Liver (tissue), 9 donors: ENCODE results near the gene POLN. TPM values are rescaled to one million over a fixed set of nuclear protein-coding genes. Genes with fewer than 3 reads are reported as not detected.

Experiments used
- DNase-seq: peaks from one replicate; pipeline ENCODE4 v3.0.0-alpha.2; 2017; ENCODE audit warnings: low spot score
- H3K27ac ChIP-seq, 2 donors: one replicate each; pipeline ENCODE4 v1.7.0; 2013; ENCODE audit warnings: inconsistent platforms in 2 of 2, low read length in 2 of 2, control low read depth in 1 of 2, low read depth in 1 of 2, mild to moderate bottlenecking in 1 of 2
- H3K27me3 ChIP-seq, 4 donors: one replicate each; pipeline versions ENCODE4 v1.6.1 to v1.7.0; 2013; ENCODE audit warnings: low read length in 3 of 4, inconsistent platforms in 1 of 4, mild to moderate bottlenecking in 1 of 4, moderate library complexity in 1 of 4; ENCODE audit not compliant: control insufficient read depth in 4 of 4, insufficient read depth in 4 of 4
- H3K36me3 ChIP-seq, 4 donors: one replicate each; pipeline versions ENCODE4 v1.6.1 to v1.7.0; 2013; ENCODE audit warnings: low read length in 3 of 4, mild to moderate bottlenecking in 3 of 4, low read depth in 1 of 4, moderate library complexity in 1 of 4; ENCODE audit not compliant: control insufficient read depth in 4 of 4, insufficient read depth in 3 of 4
- H3K4me1 ChIP-seq, 4 donors: one replicate each; pipeline versions ENCODE4 v1.6.1 to v1.7.0; 2013; ENCODE audit warnings: low read length in 3 of 4, mild to moderate bottlenecking in 3 of 4, moderate library complexity in 1 of 4; ENCODE audit not compliant: control insufficient read depth in 4 of 4, insufficient read depth in 4 of 4
- H3K4me3 ChIP-seq, 3 donors: one replicate each; pipeline versions ENCODE4 v1.6.1 to v1.7.0; 2013; ENCODE audit warnings: low read length in 3 of 3, control low read depth in 1 of 3, low read depth in 1 of 3, mild to moderate bottlenecking in 1 of 3
- H3K9ac ChIP-seq, 2 donors: one replicate each; pipeline ENCODE4 v1.7.0; 2013; ENCODE audit warnings: low read length in 2 of 2, mild to moderate bottlenecking in 2 of 2, moderate library complexity in 2 of 2, control low read depth in 1 of 2, low read depth in 1 of 2
- H3K9me3 ChIP-seq, 4 donors: one replicate each; pipeline versions ENCODE4 v1.6.1 to v1.7.0; 2013; ENCODE audit warnings: low read length in 3 of 4; ENCODE audit not compliant: control insufficient read depth in 4 of 4
- ATF3 ChIP-seq: IDR thresholded peaks from 2 replicates; pipeline ENCODE4 v1.6.1; 2016; ENCODE audit warnings: antibody characterized with exemption
- CTCF ChIP-seq: fragments of 150-350 bp; IDR thresholded peaks from 2 replicates; pipeline ENCODE4 v1.5.1; 2017; ENCODE audit warnings: improper control_type of control experiment, low read depth, low read length; ENCODE audit not compliant: missing input control
- EGR1 ChIP-seq, 2 donors: IDR thresholded peaks; 2 replicates each; pipeline ENCODE4 v1.6.1; 2016 to 2018; ENCODE audit warnings: antibody characterized with exemption in 2 of 2, low read depth in 2 of 2
- FOXA1 ChIP-seq: IDR thresholded peaks from 2 replicates; pipeline ENCODE4 v1.6.1; 2016; ENCODE audit warnings: antibody characterized with exemption
- FOXA2 ChIP-seq: IDR thresholded peaks from 2 replicates; pipeline ENCODE4 v1.6.1; 2016; ENCODE audit warnings: antibody characterized with exemption
- GABPA ChIP-seq, 2 donors: IDR thresholded peaks in 1 of 2; conservative IDR thresholded peaks in 1 of 2; 2 replicates each; pipeline ENCODE4 v1.6.1; 2016; ENCODE audit warnings: antibody characterized with exemption in 2 of 2, mild to moderate bottlenecking in 1 of 2, moderate library complexity in 1 of 2
- HNF4A ChIP-seq, 2 donors: conservative IDR thresholded peaks; 2 replicates each; pipeline ENCODE4 v1.6.1; 2016; ENCODE audit warnings: antibody characterized with exemption in 2 of 2, mild to moderate bottlenecking in 2 of 2
- HNF4G ChIP-seq: IDR thresholded peaks from 2 replicates; pipeline ENCODE4 v1.6.1; 2016; ENCODE audit warnings: antibody characterized with exemption
- JUND ChIP-seq, 2 donors: IDR thresholded peaks; 2 replicates each; pipeline ENCODE4 v1.6.1; 2016; ENCODE audit warnings: antibody characterized with exemption in 2 of 2
- MAX ChIP-seq: IDR thresholded peaks from 2 replicates; pipeline ENCODE4 v1.6.1; 2016; ENCODE audit warnings: antibody characterized with exemption
- NR2F2 ChIP-seq: IDR thresholded peaks from 2 replicates; pipeline ENCODE4 v1.6.1; 2016; ENCODE audit warnings: antibody characterized with exemption
- RAD21 ChIP-seq, 2 donors: IDR thresholded peaks; 2 replicates each; pipeline ENCODE4 v1.6.1; 2016; ENCODE audit warnings: antibody characterized with exemption in 2 of 2, mild to moderate bottlenecking in 2 of 2
- REST ChIP-seq: IDR thresholded peaks from 2 replicates; pipeline ENCODE4 v1.6.1; 2016; ENCODE audit warnings: antibody characterized with exemption, mild to moderate bottlenecking
- RXRA ChIP-seq, 2 donors: IDR thresholded peaks; 2 replicates each; pipeline ENCODE4 v1.6.1; 2017 to 2018; ENCODE audit warnings: antibody characterized with exemption in 2 of 2, mild to moderate bottlenecking in 1 of 2
- SP1 ChIP-seq: IDR thresholded peaks from 2 replicates; pipeline ENCODE4 v1.6.1; 2018; ENCODE audit warnings: antibody characterized with exemption, mild to moderate bottlenecking
- TAF1 ChIP-seq: conservative IDR thresholded peaks from 2 replicates; pipeline ENCODE4 v1.6.1; 2016; ENCODE audit warnings: antibody characterized with exemption, mild to moderate bottlenecking
- YY1 ChIP-seq: IDR thresholded peaks from 2 replicates; pipeline ENCODE4 v1.6.1; 2016; ENCODE audit warnings: antibody characterized with exemption, mild to moderate bottlenecking
- ZBTB33 ChIP-seq: IDR thresholded peaks from 2 replicates; pipeline ENCODE4 v1.6.1; 2016; ENCODE audit warnings: antibody characterized with exemption
- WGBS: extraction: QIAGEN DNeasy Blood & Tissue Kit; methylation state at CpG from one replicate; pipeline ENCODE4 v1.1.7; 2013; 5-methylcytosine and 5-hydroxymethylcytosine counted together
- polyA plus RNA-seq, 2 donors: library from polyadenylated mRNA; stranded (reverse) in 1 of 2; unstranded in 1 of 2; fragments of 200-250 nt in 1 of 2; fragments of >200 nt in 1 of 2; fragmentation: Nextera tagmentation in 1 of 2; extraction: Ambion mirVana in 1 of 2; gene quantifications; one replicate each; pipeline versions ENCODE4 v1.2.1 to v1.2.3, GENCODE V29; 2013 to 2015
- total RNA-seq, 2 donors: library from RNA; depleted of rRNA; stranded (reverse); fragments of >200 nt; gene quantifications; one replicate each; pipeline ENCODE4 v1.2.3, GENCODE V29; 2014
- donor health status: healthy.
- donor health status: healthy.
- donor health status: healthy.
- donor health status: healthy.
- donor health status: healthy.

POLN gene
- total and polyA plus RNA-seq, 4 donors: 0.44 to 2.3 (median 1.4) TPM

- WGBS: 90% methylated on average over 11 of the region's 11 CpGs
- Histone ChIP-seq H3K4me3 (no peak overlapping the region), H3K27me3 (no peaks in the 10 kb centered on the region), H3K27ac (no peak overlapping the region), H3K9ac (no peak overlapping the region), H3K4me1 (no peaks in the 10 kb centered on the region), H3K9me3 (no peaks in the 10 kb centered on the region), H3K36me3 (no peaks in the 10 kb centered on the region)
- no peak for DNase-seq
- TF ChIP-seq MAX (no peak), ZBTB33 (no peak), SP1 (no peak), ATF3 (no peak), FOXA1 (no peak), NR2F2 (no peak), EGR1 (IDR thresholded peaks at IDR 0.05; ENCODE audit: low read depth in 2 of 2) (no peak), HNF4A (conservative IDR thresholded peaks at IDR 0.05) (no peak), TAF1 (no peak), FOXA2 (no peak), GABPA (IDR thresholded peaks at IDR 0.05 in 1 of 2, conservative IDR thresholded peaks at IDR 0.05 in 1 of 2) (no peak), RXRA (IDR thresholded peaks at IDR 0.05) (no peak), JUND (IDR thresholded peaks at IDR 0.05) (no peak), RAD21 (IDR thresholded peaks at IDR 0.05) (no peak), HNF4G (no peak), YY1 (no peak), CTCF (no peak), REST (no peak)
Measured at GRCh38 chr4:2068566-2068965, 173.4 kb downstream of the POLN start.

GRCh38 chr4:2068198-2068470, 173.8 kb downstream of the POLN start:
- 97% methylated on average over 13 of the region's 13 CpGs for WGBS
- DNase-seq: no peak
- Histone ChIP-seq H3K27ac (no peak overlapping the region), H3K36me3 (no peaks in the 10 kb centered on the region), H3K4me3 (no peak overlapping the region), H3K9ac (no peak overlapping the region), H3K9me3 (no peaks in the 10 kb centered on the region), H3K27me3 (no peaks in the 10 kb centered on the region), H3K4me1 (no peaks in the 10 kb centered on the region)
- TF ChIP-seq FOXA1 (no peak), ATF3 (no peak), EGR1 (IDR thresholded peaks at IDR 0.05; ENCODE audit: low read depth in 2 of 2) (no peak), YY1 (no peak), CTCF (no peak), NR2F2 (no peak), MAX (no peak)
